Spleen (tissue), 11 donors: Measurements from ENCODE around the gene C19orf12. TPM values are rescaled to one million over a fixed set of nuclear protein-coding genes. Genes with fewer than 3 reads are reported as not detected.

Experiments used
- DNase-seq: peaks from one replicate; pipeline ENCODE4 v3.0.0-alpha.2; 2020
- H3K27ac ChIP-seq, 8 donors: fragments of 200-600 bp; sonication (generic) in 7 of 8; 1 replicate in 4 of 8; 2 replicates in 4 of 8; pipeline versions ENCODE4 v1.5.0 to v1.8.0; 2016 to 2021; ENCODE audit warnings: inconsistent platforms in 4 of 8, mild to moderate bottlenecking in 4 of 8, moderate library complexity in 1 of 8
- H3K27me3 ChIP-seq, 7 donors: fragments of 200-600 bp; sonication (generic) in 6 of 7; replicated peaks in 1 of 7; 1 replicate in 4 of 7; 2 replicates in 3 of 7; pipeline versions ENCODE4 v1.5.0 to v1.8.0; 2016 to 2021; ENCODE audit warnings: inconsistent platforms in 3 of 7, mild to moderate bottlenecking in 1 of 7
- H3K36me3 ChIP-seq, 6 donors: fragments of 200-600 bp; sonication (generic) in 5 of 6; 1 replicate in 4 of 6; 2 replicates in 2 of 6; pipeline versions ENCODE4 v1.5.0 to v1.8.0; 2016 to 2021; ENCODE audit warnings: inconsistent platforms in 2 of 6
- H3K4me1 ChIP-seq, 6 donors: fragments of 200-600 bp; sonication (generic) in 5 of 6; 1 replicate in 3 of 6; 2 replicates in 3 of 6; pipeline versions ENCODE4 v1.5.0 to v1.8.0; 2016 to 2021; ENCODE audit warnings: inconsistent platforms in 3 of 6
- H3K4me3 ChIP-seq, 8 donors: fragments of 200-600 bp; sonication (generic) in 7 of 8; 1 replicate in 4 of 8; 2 replicates in 4 of 8; pipeline versions ENCODE4 v1.5.0 to v1.8.0; 2016 to 2021; ENCODE audit warnings: inconsistent platforms in 4 of 8, mild to moderate bottlenecking in 4 of 8, moderate library complexity in 2 of 8
- H3K9me3 ChIP-seq, 8 donors: fragments of 200-600 bp; sonication (generic) in 7 of 8; 1 replicate in 4 of 8; 2 replicates in 4 of 8; pipeline versions ENCODE4 v1.5.0 to v1.8.0; 2016 to 2021; ENCODE audit warnings: inconsistent platforms in 4 of 8
- CTCF ChIP-seq, 11 experiments: fragments of 200-600 bp in 7 of 11; fragments of 450-650 bp in 4 of 11; sonication (generic) in 4 of 11; IDR thresholded peaks in 8 of 11; conservative IDR thresholded peaks in 3 of 11; 1 replicate in 7 of 11; 2 replicates in 4 of 11; pipeline versions ENCODE4 v1.4.0 to v1.8.0; 2016 to 2021; ENCODE audit warnings: antibody characterized with exemption in 11 of 11, inconsistent platforms in 4 of 11, mild to moderate bottlenecking in 1 of 11
- POLR2A ChIP-seq, 3 donors: fragments of 450-650 bp; IDR thresholded peaks; one replicate each; pipeline ENCODE4 v1.5.1; 2017; ENCODE audit warnings: antibody characterized with exemption in 3 of 3, mild to moderate bottlenecking in 1 of 3
- POLR2AphosphoS5 ChIP-seq, 3 donors: sonication (generic); formaldehyde crosslinking; IDR thresholded peaks; one replicate each; pipeline ENCODE4 v1.5.1; 2017; ENCODE audit warnings: antibody characterized with exemption in 3 of 3
- WGBS, 5 donors: extraction: QIAGEN DNeasy Blood & Tissue Kit in 3 of 5; methylation state at CpG; one replicate each; pipeline versions ENCODE4 v1.1.5 to v1.1.7; 2013 to 2018; 5-methylcytosine and 5-hydroxymethylcytosine counted together
- intact Hi-C: fragments of 100-400 bp; cut with DNase I; formaldehyde crosslinking; loops from one replicate; pipeline ENCODE4 v1.15.0; 2023; ENCODE audit warnings: low total_unique reads
- polyA plus RNA-seq, 3 donors: library from polyadenylated mRNA; stranded (reverse); fragments of 200-250 nt; gene quantifications; one replicate each; pipeline ENCODE4 v1.2.1, GENCODE V29; 2013
- total RNA-seq, 7 donors: library from RNA; depleted of rRNA in 3 of 7; stranded (reverse); fragments of >200 nt in 3 of 7; fragmentation: NEBNext Ultra II Directional in 4 of 7; extraction: Animal tissue kit (Norgen Biotek cat#: 25700) in 4 of 7; gene quantifications; one replicate each; pipeline versions ENCODE4 v1.1.0 to v1.2.1, GENCODE V29; 2016 to 2021
- donor health status: healthy with polysubstance abuse.
- donor health status: DM: no; HTN: no; CAD: no; lungs with moderate emphysema.
- donor health status: DM: no; HTN: no; CAD: no.
- donor health status: Bipolar disorder and iron deficiency.
- donor health status: healthy.
- donor health status: DM: no; HTN: no; CAD: no.
- donor health status: DM: yes; HTN: yes; CAD: no.

C19orf12 gene
- total and polyA plus RNA-seq, 10 donors: 13.8 to 36.9 (median 27.5) TPM

DNA sequence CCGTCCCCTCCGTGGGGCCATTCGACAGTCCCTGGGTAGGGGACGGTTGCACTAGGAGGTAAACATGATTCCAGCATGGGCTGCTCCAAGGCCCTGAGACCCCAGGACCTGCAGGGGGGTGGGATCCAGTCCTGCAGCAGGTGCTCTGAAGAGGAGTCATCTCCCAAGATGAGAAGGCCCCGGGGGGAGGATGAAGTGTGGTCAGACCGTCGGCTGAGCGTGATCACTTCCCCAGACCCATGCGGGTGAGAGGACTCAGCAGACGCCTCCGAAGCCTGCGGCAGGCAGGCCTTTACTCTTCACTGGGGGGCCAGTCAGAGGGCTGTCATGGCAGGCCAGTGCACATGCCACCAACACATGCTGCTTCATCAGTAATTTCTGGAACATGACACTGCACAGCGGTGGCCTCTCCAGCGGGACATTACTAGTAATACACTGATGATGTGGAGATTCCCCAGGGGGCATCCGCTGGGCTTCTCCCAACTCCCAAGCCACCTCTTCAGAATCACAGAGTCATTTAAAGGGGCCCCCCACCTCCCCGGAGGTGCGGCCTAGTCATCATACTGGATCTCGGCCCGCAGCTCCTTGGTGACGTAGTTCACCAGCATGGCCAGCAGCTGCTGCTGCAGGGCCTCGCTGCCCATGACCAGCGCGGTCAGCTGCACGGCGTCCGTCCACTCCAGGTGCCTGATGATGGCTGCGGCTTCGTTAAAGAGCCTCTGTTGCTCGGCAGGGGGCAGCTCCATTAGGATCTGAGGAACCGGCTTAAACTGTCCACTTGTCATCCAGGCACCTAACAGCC is 12.7 kb downstream of the C19orf12 start:
- H3K27me3 ChIP-seq: no peaks in the 10 kb centered on the region
- no peak overlapping the region for H3K4me3 ChIP-seq
- H3K4me1 ChIP-seq: peaks cover 0 to 24% (median 8%) of the 10 kb centered on the region in 6 donors
- H3K36me3 ChIP-seq: peaks cover 0 to 67% (median 43%) of the 10 kb centered on the region in 6 donors
- 88 to 92% (median 91%) methylated on average over 27 to 30 of the region's 30 CpGs for WGBS, 5 donors
- H3K9me3 ChIP-seq: no peaks in the 10 kb centered on the region
- intact Hi-C loops: no loop called here
- H3K27ac ChIP-seq: no peak overlapping the region
- DNase-seq: peak; percentile 65
- peak in 1 of 3 donors; percentile 24 for TF ChIP-seq POLR2AphosphoS5 (IDR thresholded peaks at IDR 0.05)
- no peak for TF ChIP-seq CTCF (IDR thresholded peaks at IDR 0.05 in 8 of 11, conservative IDR thresholded peaks at IDR 0.05 in 3 of 11)

- Histone ChIP-seq H3K4me3 (no peak overlapping the region), H3K9me3 (no peaks in the 10 kb centered on the region), H3K27me3 (no peaks in the 10 kb centered on the region), H3K27ac (no peak overlapping the region), H3K4me1 (peaks cover 0 to 7% (median 0%) of the 10 kb centered on the region in 6 donors), H3K36me3 (peaks cover 0 to 49% (median 29%) of the 10 kb centered on the region in 6 donors)
- intact Hi-C loops: no loop called here
- TF ChIP-seq CTCF (IDR thresholded peaks at IDR 0.05 in 8 of 11, conservative IDR thresholded peaks at IDR 0.05 in 3 of 11): no peak
- TF ChIP-seq POLR2A (IDR thresholded peaks at IDR 0.05): no peak
- no peak for TF ChIP-seq POLR2AphosphoS5 (IDR thresholded peaks at IDR 0.05)
- DNase-seq: peak; percentile 23
- 81 to 90% (median 85%) methylated on average over 6 of the region's 6 CpGs for WGBS, 5 donors
These were observed 14.6 kb downstream of the C19orf12 start for GRCh38 chr19:29700498-29700897.

DNA sequence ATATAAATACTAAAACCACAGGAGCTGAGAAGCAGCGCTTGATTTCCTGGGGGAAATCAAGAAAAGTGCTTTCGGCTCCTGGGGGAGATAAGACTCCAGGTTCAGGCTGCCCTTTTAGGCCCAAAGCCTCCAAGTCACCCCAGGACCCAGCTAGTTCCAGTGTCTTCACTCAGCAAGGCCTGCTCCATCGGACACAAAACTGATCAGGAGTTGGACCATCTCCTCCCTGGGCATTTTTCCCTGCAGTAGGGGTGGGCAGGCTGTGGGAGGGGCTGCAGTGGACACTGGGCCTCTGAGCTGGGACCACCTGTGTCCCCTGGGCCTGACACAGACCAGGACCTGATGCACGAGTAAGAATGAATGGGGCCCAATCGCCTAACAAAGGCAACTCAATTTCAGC is 15.2 kb downstream of the C19orf12 start:
- H3K36me3 ChIP-seq: peaks cover 0 to 42% (median 27%) of the 10 kb centered on the region in 6 donors
- TF ChIP-seq POLR2AphosphoS5 (IDR thresholded peaks at IDR 0.05) (no peak), CTCF (IDR thresholded peaks at IDR 0.05 in 8 of 11, conservative IDR thresholded peaks at IDR 0.05 in 3 of 11) (no peak), POLR2A (IDR thresholded peaks at IDR 0.05) (no peak)
- no peak overlapping the region for H3K27ac ChIP-seq
- H3K27me3 ChIP-seq: no peaks in the 10 kb centered on the region
- peaks cover 0 to 7% (median under 1%) of the 10 kb centered on the region in 6 donors for H3K4me1 ChIP-seq
- 86 to 94% (median 88%) methylated on average over 5 of the region's 5 CpGs for WGBS, 5 donors
- DNase-seq: peak; percentile 53
- no peaks in the 10 kb centered on the region for H3K9me3 ChIP-seq
- intact Hi-C loops: no loop called here
- no peak overlapping the region for H3K4me3 ChIP-seq

DNA sequence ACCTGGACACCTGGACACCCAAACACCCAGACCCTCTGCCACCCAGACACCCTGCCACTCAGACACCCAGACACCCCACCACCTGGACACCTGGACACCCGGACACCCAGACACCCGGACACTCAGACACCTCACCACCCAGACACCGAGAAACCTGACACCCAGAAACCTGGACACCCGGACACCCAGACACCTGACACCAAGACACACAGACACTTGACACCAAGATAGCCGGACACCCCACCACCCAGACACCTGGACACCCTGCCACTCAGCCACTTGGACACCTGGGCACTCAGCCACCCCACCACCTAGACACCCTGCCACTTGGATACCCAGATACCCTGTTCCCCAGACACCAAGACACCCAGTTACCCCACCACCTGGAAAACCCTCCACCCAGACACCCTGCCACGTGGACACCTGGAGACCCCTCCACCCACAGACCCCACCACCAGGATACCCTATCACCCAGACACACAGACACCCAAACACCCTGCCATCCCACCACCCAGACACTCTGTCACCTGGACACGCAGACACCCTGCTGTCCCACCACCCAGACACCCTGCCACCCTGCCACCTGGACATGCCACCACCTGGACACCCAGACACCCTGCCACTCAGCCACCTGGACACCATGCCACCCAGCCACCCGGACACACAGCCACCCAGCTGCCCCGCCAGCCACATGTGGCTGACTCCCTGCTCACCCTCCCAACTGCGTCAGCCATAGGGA is 17.4 kb downstream of the C19orf12 start:
- Histone ChIP-seq H3K9me3 (no peaks in the 10 kb centered on the region), H3K27ac (no peak overlapping the region), H3K27me3 (no peaks in the 10 kb centered on the region), H3K4me1 (peaks cover 0 to 19% (median 10%) of the 10 kb centered on the region in 6 donors), H3K4me3 (no peak overlapping the region), H3K36me3 (peaks cover 0 to 21% (median 15%) of the 10 kb centered on the region in 6 donors)
- TF ChIP-seq POLR2A (IDR thresholded peaks at IDR 0.05) (no peak), CTCF (IDR thresholded peaks at IDR 0.05 in 8 of 11, conservative IDR thresholded peaks at IDR 0.05 in 3 of 11) (no peak), POLR2AphosphoS5 (IDR thresholded peaks at IDR 0.05) (peak in 1 of 3 donors; percentile 13)
- DNase-seq: peak; percentile 64
- 75 to 97% (median 80%) methylated on average over 6 to 10 of the region's 10 CpGs for WGBS, 5 donors
- intact Hi-C loops: no loop called here
